A549 (cell line): ENCODE results near the gene MEF2D. TPM values are rescaled to one million over a fixed set of nuclear protein-coding genes. Genes with fewer than 3 reads are reported as not detected.

Experiments
- ATAC-seq, 2 experiments: fragments of 200-7000 bp in 1 of 2; fragments of >200 bp in 1 of 2; cut with Nextera tagmentation in 1 of 2; cut with Tn5 transposase in 1 of 2; 3 replicates each; pipeline versions ENCODE4 v1.8.0 to v1.9.1; 2018 to 2020; ENCODE audit warnings: mild to moderate bottlenecking in 1 of 2, moderate library complexity in 1 of 2
- CTCF ChIA-PET: fragments of 300-600 bp; sonication (Branson Sonifier 250); formaldehyde crosslinking; extraction: SDS; loops from one replicate; lab custom pipeline; 2021; ENCODE audit warnings: antibody characterized with exemption, inconsistent platforms; lab: Yijun Ruan, JAX
- POLR2A ChIA-PET: fragments of 350-600 bp; formaldehyde crosslinking; extraction: SDS; loops from one replicate; lab custom pipeline; 2021; ENCODE audit warnings: antibody characterized with exemption, inconsistent platforms; lab: Yijun Ruan, JAX
- DNase-seq, 2 experiments: peaks; one replicate each; pipeline versions ENCODE4 v3.0.0 to v3.0.0-alpha.2; 2011 to 2016; ENCODE audit warnings: low read depth in 1 of 2, low spot score in 1 of 2
- FAIRE-seq: peaks from 2 replicates; lab custom pipeline; 2011; peaks lifted over from hg19 to GRCh38; lab: Jason Lieb, UNC
- H3K27ac ChIP-seq, 2 experiments: fragments of >200 bp; sonication (Bioruptor Twin); formaldehyde crosslinking; 3 replicates each; pipeline ENCODE4 v1.5.1; 2016 to 2017
- H3K4me1 ChIP-seq: fragments of >200 bp; sonication (Bioruptor Twin); formaldehyde crosslinking; 3 replicates; pipeline ENCODE4 v1.6.1; 2016
- H3K4me2 ChIP-seq: fragments of >200 bp; sonication (Bioruptor Twin); formaldehyde crosslinking; 3 replicates; pipeline ENCODE4 v1.6.1; 2016
- H3K4me3 ChIP-seq: fragments of >200 bp; sonication (Bioruptor Twin); formaldehyde crosslinking; 3 replicates; pipeline ENCODE4 v1.5.1; 2016
- H3K9me3 ChIP-seq: fragments of >200 bp; sonication (Bioruptor Twin); formaldehyde crosslinking; 3 replicates; pipeline ENCODE4 v1.6.1; 2016
- CTCF ChIP-seq: fragments of >200 bp; sonication (Bioruptor Twin); formaldehyde crosslinking; IDR thresholded peaks from 3 replicates; pipeline ENCODE4 v1.5.1; 2016
- E2F6 ChIP-seq: IDR thresholded peaks from 2 replicates; pipeline ENCODE4 v1.6.1; 2012; ENCODE audit warnings: low read depth, borderline replicate concordance
- EHMT2 ChIP-seq: fragments of 200-600 bp; sonication (generic); IDR thresholded peaks from 2 replicates; pipeline ENCODE4 v1.6.1; 2016; ENCODE audit warnings: antibody characterized with exemption, low read depth, mild to moderate bottlenecking, moderate library complexity
- FOSB ChIP-seq: fragments of 250-450 bp; sonication (Bioruptor Pico); IDR thresholded peaks from 2 replicates; pipeline ENCODE4 v1.5.0; 2020; ENCODE audit warnings: mild to moderate bottlenecking, moderate library complexity
- FOXS1 ChIP-seq: fragments of 250-450 bp; sonication (Bioruptor Pico); IDR thresholded peaks from 2 replicates; pipeline ENCODE4 v1.5.0; 2020; ENCODE audit warnings: mild to moderate bottlenecking, moderate library complexity
- HOXB5 ChIP-seq: fragments of 250-450 bp; sonication (Bioruptor Pico); IDR thresholded peaks from 2 replicates; pipeline ENCODE4 v1.5.0; 2020; ENCODE audit warnings: mild to moderate bottlenecking, moderate library complexity
- JUN ChIP-seq, 2 experiments: fragments of >200 bp; sonication (Bioruptor Twin); formaldehyde crosslinking; IDR thresholded peaks; 2 replicates in 1 of 2; 3 replicates in 1 of 2; pipeline ENCODE4 v1.6.1; 2016 to 2017
- JUNB ChIP-seq: fragments of >200 bp; sonication (Bioruptor Twin); formaldehyde crosslinking; IDR thresholded peaks from 2 replicates; pipeline ENCODE4 v1.6.1; 2016
- MAFK ChIP-seq: fragments of 450-650 bp; IDR thresholded peaks from 2 replicates; pipeline ENCODE4 v1.6.1; 2014; ENCODE audit not compliant: partially characterized antibody
- MAX ChIP-seq: IDR thresholded peaks from 2 replicates; pipeline ENCODE4 v1.6.1; 2012
- MYC ChIP-seq: IDR thresholded peaks from 2 replicates; pipeline ENCODE4 v1.6.1; 2012; ENCODE audit warnings: mild to moderate bottlenecking, inconsistent platforms, low read length, improper control_type of control experiment, borderline replicate concordance
- NFE2L2 ChIP-seq: fragments of 150-350 bp; conservative IDR thresholded peaks from 2 replicates; pipeline ENCODE4 v1.6.1; 2014; ENCODE audit warnings: low read length
- NPAS2 ChIP-seq: fragments of 250-450 bp; sonication (Bioruptor Pico); IDR thresholded peaks from 2 replicates; pipeline ENCODE4 v1.8.0; 2022; ENCODE audit warnings: mild to moderate bottlenecking, moderate library complexity, borderline replicate concordance
- NR3C1 ChIP-seq: fragments of >200 bp; sonication (Bioruptor Twin); formaldehyde crosslinking; IDR thresholded peaks from 3 replicates; pipeline ENCODE4 v1.6.1; 2017
- RAD21 ChIP-seq, 2 experiments: fragments of >200 bp in 1 of 2; sonication (Bioruptor Twin) in 1 of 2; formaldehyde crosslinking in 1 of 2; IDR thresholded peaks in 1 of 2; conservative IDR thresholded peaks in 1 of 2; 2 replicates in 1 of 2; 3 replicates in 1 of 2; pipeline ENCODE4 v1.6.1; 2012 to 2018; ENCODE audit warnings: inconsistent platforms in 1 of 2
- REST ChIP-seq: fragments of 200-600 bp; sonication (generic); IDR thresholded peaks from 2 replicates; pipeline ENCODE4 v1.6.1; 2016; ENCODE audit warnings: antibody characterized with exemption, mild to moderate bottlenecking, moderate library complexity
- TP53 ChIP-seq: fragments of 250-450 bp; sonication (Bioruptor Pico); IDR thresholded peaks from 2 replicates; pipeline ENCODE4 v1.5.0; 2021; ENCODE audit warnings: mild to moderate bottlenecking, moderate library complexity
- USF2 ChIP-seq: fragments of 450-650 bp; IDR thresholded peaks from 2 replicates; pipeline ENCODE4 v1.6.1; 2014; ENCODE audit warnings: antibody characterized with exemption
- WGBS: methylation state at CpG from one replicate; pipeline ENCODE4 v1.1.6; 2017; ENCODE audit errors: missing lambda C conversion rate; 5-methylcytosine and 5-hydroxymethylcytosine counted together
- polyA plus RNA-seq, 4 experiments: library from polyadenylated mRNA; depleted of rRNA in 3 of 4; stranded (reverse); fragments of >200 nt; fragmentation: RNase III in 1 of 4; extraction: RNeasy Plus Mini Kit Qiagen cat#74134 plus additional on column Dnase treatment in 1 of 4; gene quantifications; 2 replicates in 3 of 4; 3 replicates in 1 of 4; pipeline ENCODE4 v1.2.3, GENCODE V29; 2011 to 2017

Gene MEF2D
- polyA plus RNA-seq, 2 of the 4 experiments (the other 2 are of a cell fraction): 16.8 to 23.4 TPM

GRCh38 chr1:156543066-156543465 is 42.5 kb upstream of the MEF2D start:
- WGBS: 95% methylated on average over 1 of the region's 1 CpG
- CTCF ChIA-PET: interaction anchor here (0.9 to 1.5 kb wide), 2 partner anchors 42 to 84 kb away, joined by 3 to 4 read pairs; no protein-coding TSS in a partner anchor
- no peaks in the 10 kb centered on the region for H3K4me1 ChIP-seq
- TF ChIP-seq E2F6 (no peak), RAD21 (conservative IDR thresholded peaks at IDR 0.05 in 1 of 2, IDR thresholded peaks at IDR 0.05 in 1 of 2) (no peak), USF2 (no peak), EHMT2 (no peak), JUN (IDR thresholded peaks at IDR 0.05) (no peak), FOSB (CRISPR knock-in tag) (no peak), TP53 (CRISPR knock-in tag) (no peak), NPAS2 (CRISPR knock-in tag) (no peak), REST (no peak), MAFK (no peak), FOXS1 (CRISPR knock-in tag) (no peak)
- TF ChIP-seq, all 56 proteins: peak for 0
- no peak overlapping the region for H3K4me3 ChIP-seq
- DNase-seq (no peak), FAIRE-seq (no peak), ATAC-seq (no peak)
- no peak overlapping the region for H3K4me2 ChIP-seq
- H3K27ac ChIP-seq: no peak overlapping the region
- POLR2A ChIA-PET: interaction anchor here (0.6 kb wide), 1 partner anchor 43 kb away, joined by 5 read pairs; the partner anchor contains the start of gene MEF2D
- H3K9me3 ChIP-seq: no peaks in the 10 kb centered on the region

GRCh38 chr1:156540955-156541354 is 40.4 kb upstream of the MEF2D start:
- FAIRE-seq (no peak), ATAC-seq (no peak)
- 79% methylated on average over 2 of the region's 2 CpGs for WGBS

More at GRCh38 chr1:156540955-156541354, 40.4 kb upstream of the MEF2D start:
- no peak overlapping the region for H3K27ac ChIP-seq
- no peak overlapping the region for H3K4me2 ChIP-seq
- CTCF ChIA-PET: interaction anchor here (0.8 to 2.3 kb wide), 5 partner anchors 10 to 95 kb away, joined by 3 to 9 read pairs (median 3); partner anchors contain the start of gene MEF2D
- H3K4me3 ChIP-seq: no peak overlapping the region
- H3K4me1 ChIP-seq: no peaks in the 10 kb centered on the region
- no peak for DNase-seq
- no peaks in the 10 kb centered on the region for H3K9me3 ChIP-seq
- POLR2A ChIA-PET: no interaction called here
- TF ChIP-seq FOSB (CRISPR knock-in tag) (no peak), NFE2L2 (no peak), USF2 (no peak), MAFK (no peak), CTCF (no peak), MYC (no peak), E2F6 (no peak), REST (no peak), JUN (IDR thresholded peaks at IDR 0.05) (no peak), MAX (no peak), JUNB (no peak), NR3C1 (no peak), HOXB5 (CRISPR knock-in tag) (no peak)
